NCI-H2171 treated with DMSO at 0.1 percent for 48 hours (cell line): ENCODE data around the gene UBE2N.
A peak's percentile ranks its signal among the peaks of the same experiment; 100 is the strongest.

Experiments used
- DNase-seq: peaks from one replicate; lab custom pipeline; 2025; lab: John Stamatoyannopoulos, UW

The UBE2N gene

DNA sequence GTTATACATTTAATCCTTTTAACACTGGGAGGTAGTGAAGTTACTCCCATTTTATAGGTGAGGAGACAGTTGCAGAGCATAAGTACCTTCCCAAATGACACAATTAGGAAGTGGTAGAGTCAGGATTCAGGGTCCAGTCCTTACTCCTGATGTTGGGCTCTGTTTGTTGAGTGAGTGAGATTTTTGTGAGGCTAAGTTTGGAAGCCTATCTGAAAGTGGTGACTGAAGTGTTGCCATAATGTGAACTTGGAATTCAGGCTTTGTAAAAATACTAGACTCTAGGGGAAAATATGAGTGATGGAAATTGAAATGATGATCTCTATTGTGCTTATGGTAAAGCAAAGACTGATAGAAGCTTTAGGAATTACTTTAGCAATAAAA is 61.8 kb downstream of the UBE2N start:
- no peak for DNase-seq

DNA sequence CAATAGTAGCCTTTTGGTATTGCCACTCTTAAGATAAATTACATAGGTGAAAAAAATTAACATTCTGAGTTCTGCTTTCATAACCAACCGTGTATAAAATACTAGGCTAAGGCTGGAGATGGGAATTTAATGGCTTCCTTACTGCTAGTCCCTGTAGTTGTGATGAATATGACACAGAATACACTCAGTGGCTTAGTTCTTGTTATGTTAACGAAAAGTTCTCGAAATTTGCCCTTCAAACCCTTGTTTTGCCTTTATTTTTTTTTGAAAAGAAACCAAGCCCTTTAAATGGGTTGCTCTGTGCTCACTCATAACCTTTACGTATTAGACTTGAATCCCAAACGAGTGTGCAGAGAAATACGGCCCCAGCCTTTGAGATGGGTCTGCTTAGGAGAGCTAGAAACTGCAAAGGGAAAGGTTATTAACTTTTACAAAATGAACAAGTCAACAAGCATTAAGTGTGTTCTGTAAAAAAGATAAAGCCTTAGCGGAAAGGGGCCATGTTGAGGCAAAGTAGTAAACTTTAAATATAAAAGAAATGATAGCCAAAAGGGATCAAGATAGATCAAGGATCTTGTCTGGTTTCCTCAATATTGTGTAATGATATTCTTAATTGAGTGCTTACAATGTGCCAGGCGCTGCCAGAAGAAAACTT is 62.3 kb downstream of the UBE2N start:
- DNase-seq: no peak

- peak; percentile 77 for DNase-seq
Measured at GRCh38 chr12:93378998-93379325, 62.8 kb downstream of the UBE2N start.

- DNase-seq: peak; percentile 77
Measured at GRCh38 chr12:93378196-93378997, 63.4 kb downstream of the UBE2N start.

GRCh38 chr12:93377252-93378195 is 64.2 kb downstream of the UBE2N start, which contains the start of gene NUDT4:
Gene NUDT4, plus strand, starts transcription at chr12:93377925. Its CDS starts 398 bp downstream, at chr12:93378323.
- DNase-seq: peak; percentile 88

- DNase-seq: no peak
Measured at GRCh38 chr12:93376436-93377251, 65.1 kb downstream of the UBE2N start.

- no peak for DNase-seq
Measured at GRCh38 chr12:93375906-93376305, 65.8 kb downstream of the UBE2N start.

GRCh38 chr12:93373961-93374656 is 67.6 kb downstream of the UBE2N start:
- no peak for DNase-seq

- no peak for DNase-seq
Measured at GRCh38 chr12:93370947-93371346, 70.8 kb downstream of the UBE2N start.

- DNase-seq: no peak
Measured at GRCh38 chr12:93369505-93369904, 72.2 kb downstream of the UBE2N start.

- no peak for DNase-seq
Measured at GRCh38 chr12:93368766-93369165, 73.0 kb downstream of the UBE2N start.

DNA sequence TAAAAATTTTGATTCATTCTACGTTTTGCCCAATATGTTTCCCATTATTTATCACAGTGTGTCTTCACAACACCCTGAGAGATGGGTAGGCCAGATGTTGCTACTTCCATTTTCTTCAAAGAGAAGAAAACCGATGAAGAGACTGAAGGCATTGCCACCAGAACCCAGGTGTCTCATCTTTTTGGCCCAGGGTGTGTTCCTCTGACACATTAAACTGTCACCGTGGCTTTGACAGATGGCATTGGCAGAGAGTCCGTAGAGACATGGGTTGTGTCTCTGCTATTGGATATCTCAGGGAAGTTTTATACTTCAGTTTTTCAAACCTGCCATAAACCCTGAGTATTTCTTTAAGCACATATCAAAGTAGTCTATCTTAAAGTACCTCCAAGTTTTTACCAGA is 75.3 kb downstream of the UBE2N start:
- peak; percentile 12 for DNase-seq

DNA sequence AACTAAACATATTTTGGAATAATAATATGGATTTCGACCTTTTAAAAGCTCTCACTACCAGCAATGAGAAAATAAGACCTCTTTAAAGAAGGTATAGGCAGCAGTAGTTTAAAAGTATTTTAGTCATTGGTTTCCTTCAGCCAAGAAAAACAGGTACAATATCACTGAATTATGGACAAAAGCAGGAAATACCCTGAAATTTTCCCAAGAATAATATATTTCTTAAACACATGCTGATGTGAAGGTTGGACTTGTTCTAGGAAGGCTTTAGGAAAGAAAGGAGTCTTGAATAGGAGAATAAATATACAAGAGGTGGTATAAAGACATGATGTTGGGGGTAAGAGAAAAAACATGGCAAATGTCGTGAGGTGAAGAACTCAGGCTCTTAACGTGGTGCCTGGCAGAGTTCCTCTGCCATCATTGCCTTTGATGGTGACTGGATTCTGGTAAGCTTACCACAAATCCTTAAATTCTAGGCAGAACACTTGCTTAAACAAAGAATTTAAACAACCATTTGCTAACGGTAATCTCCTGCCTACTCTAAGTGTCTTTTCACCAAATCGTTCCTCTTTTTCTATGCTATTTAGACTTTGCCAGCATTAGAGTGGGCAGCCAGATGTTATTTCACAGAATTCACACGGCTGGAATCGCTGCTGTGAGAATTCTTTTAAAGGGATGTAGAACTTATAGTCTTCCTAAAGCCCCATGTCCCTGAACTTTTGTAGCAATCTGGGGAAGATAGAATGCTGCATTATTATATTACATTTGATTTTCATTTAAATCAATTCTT is 75.9 kb downstream of the UBE2N start:
- DNase-seq: no peak

- DNase-seq: no peak
Measured at GRCh38 chr12:93363841-93364297, 77.9 kb downstream of the UBE2N start.

DNA sequence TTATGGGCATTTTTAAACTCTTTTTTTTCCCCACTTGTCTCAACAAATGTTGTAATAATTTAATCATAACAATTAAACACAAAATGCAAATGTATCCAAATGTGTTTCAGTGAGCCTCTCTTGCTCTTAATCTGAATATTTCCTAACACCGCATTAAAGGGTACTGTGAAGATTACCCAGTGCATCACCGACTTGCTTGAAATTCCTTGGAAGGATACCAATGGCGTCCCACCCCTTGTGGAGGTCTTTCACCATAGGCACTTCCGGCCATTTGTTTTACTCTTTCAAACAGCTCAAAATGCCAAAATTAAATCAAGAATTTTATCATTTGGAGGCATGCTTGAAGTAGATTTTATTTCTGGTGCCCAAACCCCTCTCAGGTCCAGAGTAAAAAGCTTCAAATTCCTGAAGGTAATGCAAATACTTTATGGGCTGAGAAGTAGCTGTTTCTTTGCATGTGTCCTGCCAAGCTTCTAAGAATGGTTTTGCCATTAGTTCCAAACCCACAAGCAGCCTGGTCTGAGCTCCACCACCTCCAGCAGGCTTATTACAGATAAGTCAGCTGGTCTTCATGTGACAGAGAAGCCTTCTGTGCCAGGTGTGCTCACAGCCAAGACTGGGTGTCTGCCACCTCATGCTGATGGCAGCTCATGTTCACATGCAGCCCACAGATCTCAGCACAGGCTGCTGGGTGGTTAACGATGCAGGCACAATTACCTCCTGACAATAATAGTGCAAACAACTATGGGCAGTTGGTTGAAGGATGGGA is 80.4 kb downstream of the UBE2N start:
- DNase-seq: peak; percentile 72

DNA sequence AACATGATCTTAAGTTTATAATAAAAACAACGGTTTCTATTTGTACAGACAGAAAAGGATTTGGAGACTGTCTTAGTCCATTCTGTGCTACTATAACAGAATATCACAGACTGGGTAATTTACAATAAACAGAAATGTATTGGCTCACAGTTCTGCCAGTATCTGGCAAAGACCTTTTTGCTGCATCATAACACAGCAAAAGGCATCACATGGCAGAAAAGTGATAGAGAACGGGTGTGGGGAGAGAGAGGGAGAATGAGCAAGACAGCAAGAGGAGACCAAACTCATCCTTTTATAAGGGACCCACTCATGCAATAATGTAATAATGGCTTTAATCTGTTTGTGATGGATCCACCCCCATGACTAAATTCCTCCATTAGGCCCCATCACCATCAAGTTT is 81.1 kb downstream of the UBE2N start:
- DNase-seq: no peak

DNA sequence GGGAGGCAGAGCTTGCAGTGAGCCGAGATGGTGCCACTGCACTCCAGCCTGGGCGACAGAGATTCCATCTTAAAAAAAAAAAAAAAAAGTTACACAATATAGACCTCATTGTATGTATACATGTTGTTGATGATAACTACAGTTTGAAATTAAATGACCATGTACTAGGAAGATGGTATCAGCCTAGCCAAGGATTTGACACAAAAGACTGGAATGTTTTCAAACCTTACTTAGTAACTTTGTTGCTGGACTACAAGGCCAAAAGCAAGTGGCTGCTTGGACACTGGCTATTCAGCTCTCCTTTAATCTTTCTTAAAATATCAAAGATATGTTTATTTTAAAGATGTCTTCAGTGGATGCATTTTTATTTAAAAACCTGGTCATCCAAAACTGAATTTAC is 82.9 kb downstream of the UBE2N start:
- DNase-seq: no peak

DNA sequence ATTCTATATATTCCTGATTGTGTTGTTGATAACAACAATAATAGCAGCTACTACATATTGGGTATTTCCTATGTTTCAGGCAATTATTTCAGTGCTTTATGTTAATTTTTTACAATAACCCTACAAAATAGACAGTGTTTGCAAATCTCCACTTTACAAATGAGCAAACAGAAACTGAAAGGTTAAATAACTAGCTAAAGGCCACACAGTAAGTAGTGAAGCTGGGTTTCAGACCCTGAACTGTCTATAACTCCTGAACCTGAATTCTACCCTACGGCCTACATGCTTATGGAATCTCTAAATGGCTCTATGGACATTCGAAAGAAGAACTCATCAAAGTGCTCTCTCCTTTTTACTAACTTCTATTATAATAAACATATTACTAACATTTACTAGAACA is 83.7 kb downstream of the UBE2N start:
- DNase-seq: no peak

- DNase-seq: no peak
Measured at GRCh38 chr12:93356214-93356613, 85.5 kb downstream of the UBE2N start.
